Gastroesophageal sphincter (tissue), 4 donors: ENCODE results near the gene ERBB2. TPM values are rescaled to one million over a fixed set of nuclear protein-coding genes. Genes with fewer than 3 reads are reported as not detected.
A peak's percentile ranks its signal among the peaks of the same experiment; 100 is the strongest.

Experiments used
- ATAC-seq: fragments of 150-250 bp; one replicate; pipeline ENCODE4 v1.9.1; 2016; ENCODE audit warnings: mild to moderate bottlenecking, moderate library complexity
- H3K27ac ChIP-seq, 4 donors: fragments of 200-600 bp; sonication (generic) in 3 of 4; 1 replicate in 3 of 4; 2 replicates in 1 of 4; pipeline ENCODE4 v1.5.1; 2016 to 2019
- H3K27me3 ChIP-seq: fragments of 200-600 bp; sonication (generic); one replicate; pipeline ENCODE4 v1.5.1; 2019
- H3K36me3 ChIP-seq, 2 donors: fragments of 200-600 bp; sonication (generic); one replicate each; pipeline ENCODE4 v1.5.1; 2019; ENCODE audit warnings: control low read depth in 1 of 2
- H3K4me1 ChIP-seq, 3 donors: fragments of 200-600 bp; sonication (generic); 1 replicate in 2 of 3; 2 replicates in 1 of 3; pipeline ENCODE4 v1.5.1; 2016 to 2019; ENCODE audit warnings: control low read depth in 2 of 3
- H3K4me3 ChIP-seq, 2 donors: fragments of 200-600 bp; sonication (generic); one replicate each; pipeline ENCODE4 v1.5.1; 2019; ENCODE audit warnings: mild to moderate bottlenecking in 1 of 2, moderate library complexity in 1 of 2
- H3K9me3 ChIP-seq, 3 donors: fragments of 200-600 bp; sonication (generic); one replicate each; pipeline ENCODE4 v1.5.1; 2017 to 2019; ENCODE audit warnings: control low read depth in 2 of 3
- EP300 ChIP-seq: sonication (generic); formaldehyde crosslinking; IDR thresholded peaks from one replicate; pipeline ENCODE4 v1.6.1; 2017; ENCODE audit warnings: antibody characterized with exemption, mild to moderate bottlenecking
- POLR2A ChIP-seq, 2 donors: fragments of 450-650 bp; IDR thresholded peaks; one replicate each; pipeline ENCODE4 v1.6.1; 2017; ENCODE audit warnings: antibody characterized with exemption in 2 of 2, mild to moderate bottlenecking in 2 of 2, moderate library complexity in 1 of 2
- POLR2AphosphoS5 ChIP-seq: sonication (generic); formaldehyde crosslinking; IDR thresholded peaks from one replicate; pipeline ENCODE4 v1.6.1; 2017; ENCODE audit warnings: antibody characterized with exemption
- WGBS, 2 donors: methylation state at CpG; one replicate each; pipeline ENCODE4 v1.1.5; 2018; ENCODE audit warnings: low coverage in 1 of 2; 5-methylcytosine and 5-hydroxymethylcytosine counted together
- total RNA-seq, 4 donors: library from RNA; depleted of rRNA; stranded (reverse); fragments of >200 nt; gene quantifications; one replicate each; pipeline ENCODE4 v1.1.0, GENCODE V29; 2016
- TF ChIP-seq, protein P1 (sequence below), 4 experiments: fragments of 200-600 bp in 2 of 4; fragments of 450-650 bp in 2 of 4; sonication (generic) in 1 of 4; IDR thresholded peaks; one replicate each; pipeline ENCODE4 v1.5.1; 2017 to 2019; ENCODE audit warnings: antibody characterized with exemption in 4 of 4, mild to moderate bottlenecking in 2 of 4, moderate library complexity in 2 of 4

Gene ERBB2
- total RNA-seq, 4 donors from 2014 or later = 43.3 to 60.8 (median 48.2) TPM

DNA sequence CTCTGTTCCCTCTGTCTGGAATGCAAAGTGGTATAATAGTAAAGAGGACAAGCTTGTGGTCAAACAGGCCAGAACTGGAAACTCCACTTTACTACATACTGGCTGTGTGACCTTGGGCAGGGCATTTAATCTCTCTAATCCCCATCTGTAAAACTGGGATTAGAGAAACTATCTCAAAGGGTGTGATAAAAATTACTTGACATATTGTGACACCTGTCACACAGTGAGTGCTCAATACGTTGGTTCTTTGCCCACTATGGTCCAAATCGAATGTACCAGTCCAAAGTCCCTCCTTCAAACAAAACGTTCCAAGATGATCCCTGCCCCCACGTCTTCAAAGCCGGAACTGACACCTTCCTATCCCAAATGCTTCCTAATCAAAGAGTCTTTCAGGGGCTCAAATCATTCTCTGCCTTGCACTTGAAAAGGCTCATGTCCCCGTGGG lies 12.7 kb upstream of the ERBB2 start:
- WGBS, 2 donors = 44 to 80% methylated on average over 1 to 5 of the region's 6 CpGs
- H3K4me1 ChIP-seq = peaks cover 0 to 20% (median 8%) of the 10 kb centered on the region in 3 donors
- H3K9me3 ChIP-seq = no peaks in the 10 kb centered on the region
- H3K4me3 ChIP-seq = peak overlapping the region; percentile 69 to 76
- ATAC-seq = no peak
- peaks cover 0 to 34% of the 10 kb centered on the region in 2 donors for H3K36me3 ChIP-seq
- H3K27ac ChIP-seq = peak overlapping the region in 3 of 4 donors; percentile 90 to 93 (median 91)
- TF ChIP-seq EP300 (no peak), POLR2AphosphoS5 (no peak), POLR2A (IDR thresholded peaks at IDR 0.05) (no peak)
- TF ChIP-seq, protein P1, sequence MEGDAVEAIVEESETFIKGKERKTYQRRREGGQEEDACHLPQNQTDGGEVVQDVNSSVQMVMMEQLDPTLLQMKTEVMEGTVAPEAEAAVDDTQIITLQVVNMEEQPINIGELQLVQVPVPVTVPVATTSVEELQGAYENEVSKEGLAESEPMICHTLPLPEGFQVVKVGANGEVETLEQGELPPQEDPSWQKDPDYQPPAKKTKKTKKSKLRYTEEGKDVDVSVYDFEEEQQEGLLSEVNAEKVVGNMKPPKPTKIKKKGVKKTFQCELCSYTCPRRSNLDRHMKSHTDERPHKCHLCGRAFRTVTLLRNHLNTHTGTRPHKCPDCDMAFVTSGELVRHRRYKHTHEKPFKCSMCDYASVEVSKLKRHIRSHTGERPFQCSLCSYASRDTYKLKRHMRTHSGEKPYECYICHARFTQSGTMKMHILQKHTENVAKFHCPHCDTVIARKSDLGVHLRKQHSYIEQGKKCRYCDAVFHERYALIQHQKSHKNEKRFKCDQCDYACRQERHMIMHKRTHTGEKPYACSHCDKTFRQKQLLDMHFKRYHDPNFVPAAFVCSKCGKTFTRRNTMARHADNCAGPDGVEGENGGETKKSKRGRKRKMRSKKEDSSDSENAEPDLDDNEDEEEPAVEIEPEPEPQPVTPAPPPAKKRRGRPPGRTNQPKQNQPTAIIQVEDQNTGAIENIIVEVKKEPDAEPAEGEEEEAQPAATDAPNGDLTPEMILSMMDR (IDR thresholded peaks at IDR 0.05) = no peak
- H3K27me3 ChIP-seq = no peaks in the 10 kb centered on the region

DNA sequence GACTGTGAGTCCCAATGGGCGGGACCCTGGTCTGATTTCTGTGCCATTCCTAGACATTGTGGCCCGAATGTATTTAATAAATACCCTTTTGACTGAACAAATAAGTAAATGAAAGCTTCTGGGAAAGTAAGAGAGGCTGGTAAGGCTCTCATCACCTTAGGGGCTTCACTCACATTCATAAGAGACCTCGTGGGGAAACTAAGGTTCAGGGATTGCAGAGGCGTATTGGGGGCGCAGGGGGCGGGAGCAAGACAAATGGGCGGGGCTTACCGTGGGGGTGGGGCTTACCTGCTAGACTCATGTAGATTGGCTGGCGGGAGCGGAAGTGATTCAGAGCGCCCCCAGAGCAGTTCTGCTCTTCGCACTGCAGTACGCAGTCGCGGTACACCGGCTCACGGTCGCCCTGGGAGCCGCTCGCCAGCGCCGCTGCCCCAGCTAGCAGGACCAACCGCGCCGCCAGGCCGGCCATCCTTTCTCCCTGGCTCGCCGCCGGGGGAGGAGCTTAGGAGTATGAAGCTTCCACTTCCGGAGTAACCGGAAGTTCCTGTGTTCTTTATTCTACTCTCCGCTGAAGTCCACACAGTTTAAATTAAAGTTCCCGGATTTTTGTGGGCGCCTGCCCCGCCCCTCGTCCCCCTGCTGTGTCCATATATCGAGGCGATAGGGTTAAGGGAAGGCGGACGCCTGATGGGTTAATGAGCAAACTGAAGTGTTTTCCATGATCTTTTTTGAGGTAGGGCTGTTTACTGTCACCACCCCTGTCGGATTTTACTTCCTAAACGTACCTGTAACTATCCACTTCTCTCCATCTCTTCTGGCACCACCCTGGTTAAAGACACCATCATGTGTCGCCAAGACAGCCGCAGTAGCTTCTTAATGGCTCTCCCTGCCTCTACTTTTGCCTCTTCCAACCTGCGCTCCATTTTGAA lies 12.1 kb upstream of the ERBB2 start, which contains the start of gene PGAP3:
Gene PGAP3 (minus strand): TSS at position 512 of the 929 bp plus-strand sequence. CDS start 43 bp downstream, at position 469.
- H3K27me3 ChIP-seq = no peaks in the 10 kb centered on the region
- H3K36me3 ChIP-seq = peaks cover 0 to 30% of the 10 kb centered on the region in 2 donors
- peak within 1 kb of the TSS; percentile 55 to 93 (median 90) for H3K27ac ChIP-seq
- peak; percentile 45 for TF ChIP-seq POLR2AphosphoS5
- TF ChIP-seq EP300 = no peak
- TF ChIP-seq, protein P1 (IDR thresholded peaks at IDR 0.05) = peak in 1 of 4 experiments; percentile 24
- peak in 1 of 2 donors; percentile 33 for TF ChIP-seq POLR2A (IDR thresholded peaks at IDR 0.05)
- WGBS, 2 donors = 1 to 3% methylated on average over 10 to 14 of the region's 45 CpGs
- H3K4me3 ChIP-seq = peak within 1 kb of the TSS; percentile 69 to 76
- no peaks in the 10 kb centered on the region for H3K9me3 ChIP-seq
- peak; percentile 94 for ATAC-seq
- peaks cover 0 to 20% (median 8%) of the 10 kb centered on the region in 3 donors for H3K4me1 ChIP-seq

DNA sequence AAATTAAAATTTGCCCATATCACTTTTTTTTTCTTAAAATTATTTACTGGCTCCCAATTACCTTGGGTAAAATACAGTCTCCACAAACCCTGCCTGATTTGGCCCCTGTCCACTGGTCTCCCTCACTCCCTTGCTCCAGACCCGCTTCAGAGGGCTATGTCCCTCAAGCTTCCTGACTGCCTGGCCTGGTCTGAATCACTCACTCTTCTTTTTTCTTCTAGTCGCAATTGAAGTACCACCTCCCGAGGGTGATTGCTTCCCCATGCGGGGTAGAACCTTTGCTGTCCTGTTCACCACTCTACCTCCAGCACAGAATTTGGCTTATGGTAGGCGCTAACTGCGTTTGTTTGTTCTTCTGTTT lies 11.4 kb upstream of the ERBB2 start:
- ATAC-seq = no peak
- H3K4me1 ChIP-seq = peaks cover 0 to 20% (median 8%) of the 10 kb centered on the region in 3 donors
- peak overlapping the region; percentile 69 to 76 for H3K4me3 ChIP-seq
- peaks cover 0 to 24% of the 10 kb centered on the region in 2 donors for H3K36me3 ChIP-seq
- TF ChIP-seq POLR2A (IDR thresholded peaks at IDR 0.05) (no peak), EP300 (no peak)
- no peaks in the 10 kb centered on the region for H3K9me3 ChIP-seq
- WGBS, 2 donors = 10 to 16% methylated on average over 6 of the region's 6 CpGs
- no peaks in the 10 kb centered on the region for H3K27me3 ChIP-seq
- peak overlapping the region; percentile 55 to 93 (median 90) for H3K27ac ChIP-seq

DNA sequence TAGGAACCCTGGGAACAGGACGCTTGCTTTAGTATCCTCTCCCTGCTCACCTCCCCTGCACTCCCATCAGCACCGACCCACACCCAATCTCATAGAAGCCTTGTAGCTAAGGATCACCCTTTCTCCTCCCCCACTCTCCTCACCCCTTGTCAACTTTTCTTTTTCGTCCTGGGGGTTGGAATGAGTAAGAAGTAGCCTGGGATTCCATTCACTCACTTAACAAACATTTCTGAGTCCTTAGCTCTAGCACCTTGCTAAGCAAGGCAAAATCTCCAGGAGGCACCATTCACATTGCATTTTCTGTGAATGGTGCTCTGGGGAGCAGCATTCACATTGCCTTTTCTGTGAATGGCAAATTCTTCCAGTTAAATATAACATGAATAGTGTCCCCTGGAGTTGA lies 10.9 kb upstream of the ERBB2 start:
- WGBS, 2 donors = 29 to 31% methylated on average over 3 of the region's 3 CpGs
- Histone ChIP-seq H3K36me3 (peaks cover 0 to 19% of the 10 kb centered on the region in 2 donors), H3K4me3 (no peak overlapping the region), H3K4me1 (peaks cover 0 to 20% (median 8%) of the 10 kb centered on the region in 3 donors), H3K27me3 (no peaks in the 10 kb centered on the region), H3K9me3 (no peaks in the 10 kb centered on the region), H3K27ac (no peak overlapping the region)
- no peak for ATAC-seq
- no peak for TF ChIP-seq EP300
- TF ChIP-seq POLR2AphosphoS5 = no peak
- TF ChIP-seq POLR2A (IDR thresholded peaks at IDR 0.05) = no peak
- TF ChIP-seq, protein P1 (IDR thresholded peaks at IDR 0.05) = no peak

DNA sequence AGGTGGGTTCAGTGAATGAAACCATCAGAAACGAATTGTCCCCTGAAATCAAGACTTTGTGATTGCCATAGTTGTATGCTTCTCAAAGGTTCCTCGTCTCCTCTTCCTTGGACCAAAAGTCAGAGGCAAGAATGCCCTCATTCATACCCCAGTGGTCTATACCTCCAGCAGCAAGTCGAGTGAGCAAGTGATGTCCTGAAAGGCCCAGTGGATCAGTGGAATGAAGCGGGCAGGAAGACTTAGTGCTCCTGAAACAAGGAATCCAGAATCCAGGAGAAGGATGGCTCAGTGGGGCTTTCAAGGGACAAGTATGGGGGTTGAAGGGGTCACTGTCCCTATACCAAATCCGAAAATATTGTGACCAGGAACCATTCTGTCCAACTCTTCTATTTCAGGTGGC lies 5.3 kb upstream of the ERBB2 start:
- Histone ChIP-seq H3K27ac (no peak overlapping the region), H3K4me1 (peaks cover 0 to 9% (median 0%) of the 10 kb centered on the region in 3 donors), H3K9me3 (no peaks in the 10 kb centered on the region), H3K4me3 (no peak overlapping the region), H3K36me3 (peaks cover 0 to 7% of the 10 kb centered on the region in 2 donors), H3K27me3 (no peaks in the 10 kb centered on the region)
- ATAC-seq = no peak
- 78 to 86% methylated on average over 4 to 5 of the region's 5 CpGs for WGBS, 2 donors
- TF ChIP-seq EP300 (no peak), POLR2A (IDR thresholded peaks at IDR 0.05) (no peak), POLR2AphosphoS5 (no peak)
- TF ChIP-seq, protein P1 (IDR thresholded peaks at IDR 0.05) = no peak
